Mesothelial cell of epicardium (in vitro differentiated cells): ENCODE data around the gene SAMSN1. TPM values are rescaled to one million over a fixed set of nuclear protein-coding genes. Genes with fewer than 3 reads are reported as not detected.

Experiments used
- DNase-seq, 2 experiments: peaks; one replicate each; pipeline ENCODE4 v3.0.0; 2021; ENCODE audit warnings: low spot score in 2 of 2; ENCODE audit not compliant: unreplicated experiment in 2 of 2
- H3K27ac Mint-ChIP-seq: 2 replicates; pipeline ENCODE4 v1.8.0; 2021; ENCODE audit warnings: mixed read lengths
- H3K27me3 Mint-ChIP-seq: 2 replicates; pipeline ENCODE4 v1.8.0; 2021; ENCODE audit warnings: low read depth, mixed read lengths
- H3K36me3 Mint-ChIP-seq: 2 replicates; pipeline ENCODE4 v1.8.0; 2021; ENCODE audit warnings: mixed read lengths
- H3K4me1 Mint-ChIP-seq: 2 replicates; pipeline ENCODE4 v1.8.0; 2021; ENCODE audit warnings: mixed read lengths
- H3K4me3 Mint-ChIP-seq: 2 replicates; pipeline ENCODE4 v1.8.0; 2021; ENCODE audit warnings: mild to moderate bottlenecking, moderate library complexity, mixed read lengths
- H3K9me3 Mint-ChIP-seq: 2 replicates; pipeline ENCODE4 v1.8.0; 2021; ENCODE audit warnings: mixed read lengths
- total RNA-seq: library from RNA; stranded (reverse); gene quantifications from 3 replicates; pipeline ENCODE4 v1.2.1, GENCODE V29; 2021
- TF ChIP-seq, protein P1 (sequence below): fragments of 200-600 bp; sonication (generic); IDR thresholded peaks from one replicate; pipeline ENCODE4 v1.5.0; 2021; ENCODE audit warnings: antibody characterized with exemption; ENCODE audit not compliant: unreplicated experiment

The SAMSN1 gene
- total RNA-seq, 1 donor from 2014 or later: 0.36 TPM

GRCh38 chr21:14572204-14572780 lies 26.2 kb upstream of the SAMSN1 start:
- Mint-ChIP-seq H3K4me3 (no peak overlapping the region), H3K9me3 (no peaks in the 10 kb centered on the region), H3K36me3 (no peaks in the 10 kb centered on the region), H3K27me3 (no peaks in the 10 kb centered on the region), H3K4me1 (peaks cover 3% of the 10 kb centered on the region), H3K27ac (no peak overlapping the region)
- DNase-seq: no peak
- TF ChIP-seq, protein P1, sequence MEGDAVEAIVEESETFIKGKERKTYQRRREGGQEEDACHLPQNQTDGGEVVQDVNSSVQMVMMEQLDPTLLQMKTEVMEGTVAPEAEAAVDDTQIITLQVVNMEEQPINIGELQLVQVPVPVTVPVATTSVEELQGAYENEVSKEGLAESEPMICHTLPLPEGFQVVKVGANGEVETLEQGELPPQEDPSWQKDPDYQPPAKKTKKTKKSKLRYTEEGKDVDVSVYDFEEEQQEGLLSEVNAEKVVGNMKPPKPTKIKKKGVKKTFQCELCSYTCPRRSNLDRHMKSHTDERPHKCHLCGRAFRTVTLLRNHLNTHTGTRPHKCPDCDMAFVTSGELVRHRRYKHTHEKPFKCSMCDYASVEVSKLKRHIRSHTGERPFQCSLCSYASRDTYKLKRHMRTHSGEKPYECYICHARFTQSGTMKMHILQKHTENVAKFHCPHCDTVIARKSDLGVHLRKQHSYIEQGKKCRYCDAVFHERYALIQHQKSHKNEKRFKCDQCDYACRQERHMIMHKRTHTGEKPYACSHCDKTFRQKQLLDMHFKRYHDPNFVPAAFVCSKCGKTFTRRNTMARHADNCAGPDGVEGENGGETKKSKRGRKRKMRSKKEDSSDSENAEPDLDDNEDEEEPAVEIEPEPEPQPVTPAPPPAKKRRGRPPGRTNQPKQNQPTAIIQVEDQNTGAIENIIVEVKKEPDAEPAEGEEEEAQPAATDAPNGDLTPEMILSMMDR: no peak

GRCh38 chr21:14569868-14570267 lies 23.8 kb upstream of the SAMSN1 start:
- H3K9me3 Mint-ChIP-seq: no peaks in the 10 kb centered on the region

DNA sequence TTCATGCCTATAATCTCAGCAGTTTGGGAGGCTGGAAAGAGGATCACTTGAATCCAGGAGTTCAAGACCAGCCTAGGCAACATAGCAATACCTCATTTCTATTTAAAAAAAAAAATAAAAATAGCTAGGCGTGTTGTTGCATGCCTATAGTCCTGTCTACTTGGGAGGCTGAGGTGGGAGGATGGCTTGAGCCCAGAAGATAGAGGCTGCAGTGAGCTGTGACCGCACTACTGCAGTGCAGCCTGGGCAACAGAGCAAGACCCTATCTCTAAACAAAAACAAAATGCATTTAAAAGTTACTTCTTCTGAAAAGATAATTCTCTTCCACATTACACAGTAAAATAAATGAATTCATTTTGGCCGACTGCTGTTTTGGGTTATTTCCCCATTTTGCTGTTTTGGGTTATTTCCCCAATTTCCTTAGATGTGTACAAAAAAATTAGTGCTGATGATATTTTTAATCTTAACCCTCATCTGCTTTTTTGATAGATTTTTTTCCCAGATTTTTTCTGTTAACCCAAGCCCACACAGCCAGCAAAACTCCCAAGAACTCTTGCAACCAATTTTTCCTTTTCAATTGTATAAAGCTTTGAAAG lies 23.0 kb upstream of the SAMSN1 start:
- TF ChIP-seq, protein P1: no peak
- Mint-ChIP-seq H3K36me3 (no peaks in the 10 kb centered on the region), H3K4me3 (no peak overlapping the region), H3K4me1 (no peaks in the 10 kb centered on the region), H3K27ac (no peak overlapping the region), H3K27me3 (no peaks in the 10 kb centered on the region), H3K9me3 (no peaks in the 10 kb centered on the region)
- no peak for DNase-seq

More at GRCh38 chr21:14569868-14570267, 23.8 kb upstream of the SAMSN1 start:
- H3K4me3 Mint-ChIP-seq: no peak overlapping the region
- TF ChIP-seq, protein P1: no peak
- H3K36me3 Mint-ChIP-seq: no peaks in the 10 kb centered on the region
- H3K27me3 Mint-ChIP-seq: no peaks in the 10 kb centered on the region
- DNase-seq: no peak
- H3K4me1 Mint-ChIP-seq: no peaks in the 10 kb centered on the region
- H3K27ac Mint-ChIP-seq: no peak overlapping the region

DNA sequence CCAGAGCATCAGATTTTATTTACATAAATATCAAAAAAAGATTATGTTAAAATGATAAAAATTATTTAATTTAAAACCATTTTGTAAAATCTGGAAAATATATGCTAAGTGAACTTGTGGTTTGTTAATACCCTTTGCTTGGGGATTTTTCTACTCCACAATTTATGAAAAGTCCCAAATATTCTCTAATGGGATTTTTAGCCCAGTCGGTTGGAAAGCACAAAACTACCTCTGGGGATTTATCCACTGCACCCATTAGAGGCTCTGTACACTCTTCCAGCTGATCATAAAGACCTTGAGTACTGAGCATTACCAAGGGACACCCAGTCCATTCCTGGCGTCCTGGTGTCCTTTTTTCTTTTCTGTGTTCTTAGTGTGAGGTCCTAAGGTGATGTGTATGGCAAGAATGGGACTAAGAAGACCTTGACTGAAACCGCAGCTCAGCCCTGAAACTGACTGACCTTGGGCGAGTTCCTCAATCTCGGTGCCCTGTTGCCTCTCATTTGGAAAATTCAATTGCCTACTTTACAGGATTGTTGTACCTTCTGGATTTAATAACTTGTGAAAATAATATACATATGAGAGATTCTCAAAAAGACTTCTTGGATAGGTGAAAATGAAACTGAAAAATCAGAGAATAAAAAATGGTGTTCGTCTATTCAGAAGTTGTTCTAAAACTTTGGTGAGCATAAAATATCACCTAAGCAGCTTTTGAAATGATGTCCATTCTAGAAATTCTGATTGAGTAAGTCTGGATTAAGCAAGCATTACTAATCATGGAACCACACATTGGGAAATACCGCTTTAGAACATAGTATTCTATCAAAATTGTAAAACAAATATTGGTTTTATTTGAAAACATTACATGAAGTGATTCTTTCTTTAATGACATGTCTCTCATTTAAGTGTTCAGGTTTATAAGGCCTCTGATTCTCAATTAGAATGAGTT lies 21.5 kb upstream of the SAMSN1 start:
- H3K9me3 Mint-ChIP-seq: no peaks in the 10 kb centered on the region
- H3K27me3 Mint-ChIP-seq: no peaks in the 10 kb centered on the region
- H3K4me3 Mint-ChIP-seq: no peak overlapping the region
- TF ChIP-seq, protein P1: no peak
- H3K27ac Mint-ChIP-seq: no peak overlapping the region
- no peaks in the 10 kb centered on the region for H3K4me1 Mint-ChIP-seq
- no peaks in the 10 kb centered on the region for H3K36me3 Mint-ChIP-seq
- no peak for DNase-seq

GRCh38 chr21:14566894-14567293 lies 20.8 kb upstream of the SAMSN1 start:
- Mint-ChIP-seq H3K27ac (no peak overlapping the region), H3K36me3 (no peaks in the 10 kb centered on the region), H3K4me3 (no peak overlapping the region), H3K4me1 (no peaks in the 10 kb centered on the region), H3K27me3 (no peaks in the 10 kb centered on the region), H3K9me3 (no peaks in the 10 kb centered on the region)
- TF ChIP-seq, protein P1: no peak
- DNase-seq: no peak
